Stimulated activated CD4-positive, alpha-beta T cell treated with anti-CD3 and anti-CD28 coated beads, Interleukin-15, amount 100 ng/mL, for 48 hours (primary cell): ENCODE data around the gene WDR44.
"Not testable (repeated sequence)": the region's sequence is repeated elsewhere in the genome, so short reads cannot be mapped to it uniquely, and the experiment has no call there.

Source experiments
- DNase-seq, 2 donors: peaks; one replicate each; pipeline ENCODE4 v3.0.0-alpha.2; 2020; ENCODE audit warnings: low read depth in 2 of 2

The WDR44 gene

GRCh38 chrX:118482384-118482783 is 136.5 kb downstream of the WDR44 start:
- not testable (repeated sequence) for DNase-seq

- DNase-seq: no peak
Measured at GRCh38 chrX:118484216-118484903, 138.5 kb downstream of the WDR44 start.

GRCh38 chrX:118486693-118487092 is 140.8 kb downstream of the WDR44 start:
- DNase-seq: not testable (repeated sequence)

- no peak for DNase-seq
Measured at GRCh38 chrX:118493016-118493415, 147.1 kb downstream of the WDR44 start.

- DNase-seq: no peak
Measured at GRCh38 chrX:118493653-118494297, 147.9 kb downstream of the WDR44 start.

- DNase-seq: peak; percentile 70 to 72
Measured at GRCh38 chrX:118495061-118495921, 149.4 kb downstream of the WDR44 start, which contains the start of gene DOCK11. Gene DOCK11 (plus strand): TSS chrX:118495815. CDS start chrX:118495972, 157 bp downstream.

- DNase-seq: peak; percentile 49 to 55
Measured at GRCh38 chrX:118495958-118496762, 150.3 kb downstream of the WDR44 start.

- DNase-seq: no peak
Measured at GRCh38 chrX:118496763-118497079, 150.8 kb downstream of the WDR44 start.

GRCh38 chrX:118497180-118497818 is 151.4 kb downstream of the WDR44 start:
- no peak for DNase-seq

- DNase-seq: no peak
Measured at GRCh38 chrX:118498351-118498750, 152.4 kb downstream of the WDR44 start.

GRCh38 chrX:118498755-118499154 is 152.8 kb downstream of the WDR44 start:
- DNase-seq: no peak

GRCh38 chrX:118499295-118499694 is 153.4 kb downstream of the WDR44 start:
- no peak for DNase-seq
